HPDE6-E6E7 (cell line): ENCODE results near the gene TSPAN18.
A peak's percentile ranks its signal among the peaks of the same experiment; 100 is the strongest.

Experiments used
- DNase-seq: peaks from one replicate; pipeline ENCODE4 v3.0.0; 2011; ENCODE audit warnings: missing footprints; ENCODE audit errors: extremely low spot score

TSPAN18 gene

DNA sequence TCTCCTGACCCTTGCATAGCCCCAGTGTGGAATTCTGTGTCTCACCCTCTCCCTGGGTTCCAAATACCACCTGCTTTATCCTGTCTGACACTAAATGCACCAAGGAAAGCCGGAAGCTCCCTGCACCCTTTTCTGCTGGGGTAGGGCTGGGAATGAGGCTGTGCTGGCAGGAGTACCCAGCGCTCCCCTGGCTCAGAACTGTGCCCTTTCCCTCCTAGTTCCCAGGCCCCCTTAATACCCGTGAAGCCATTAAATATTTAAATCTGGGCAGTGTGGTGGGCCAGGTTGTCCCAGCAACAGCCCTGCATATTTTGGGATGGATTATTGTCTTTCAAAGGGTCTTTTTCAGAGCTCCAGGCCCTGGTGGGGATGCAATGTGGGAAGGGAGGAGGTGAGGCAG is 160.9 kb downstream of the TSPAN18 start:
- DNase-seq, result no peak

DNA sequence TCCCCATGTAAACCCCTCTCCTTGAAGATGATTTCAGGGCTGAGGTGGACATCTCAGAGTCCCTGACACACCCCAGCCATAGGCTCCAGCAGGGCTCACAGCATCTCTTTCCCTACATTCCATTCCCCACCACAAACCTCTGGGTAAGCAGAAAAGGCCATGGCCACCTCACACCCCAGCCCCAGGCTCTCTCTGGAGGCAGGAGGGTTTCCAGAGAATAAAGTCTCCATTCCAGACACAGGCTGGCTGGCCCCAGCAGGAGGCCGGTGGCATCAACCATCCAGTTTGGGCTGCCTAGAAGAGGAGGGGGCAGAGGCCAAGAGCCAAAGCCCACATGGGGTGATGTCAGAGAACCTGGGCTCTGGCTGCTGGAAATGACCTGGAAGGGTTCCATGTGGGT is 162.5 kb downstream of the TSPAN18 start:
- no peak for DNase-seq

DNA sequence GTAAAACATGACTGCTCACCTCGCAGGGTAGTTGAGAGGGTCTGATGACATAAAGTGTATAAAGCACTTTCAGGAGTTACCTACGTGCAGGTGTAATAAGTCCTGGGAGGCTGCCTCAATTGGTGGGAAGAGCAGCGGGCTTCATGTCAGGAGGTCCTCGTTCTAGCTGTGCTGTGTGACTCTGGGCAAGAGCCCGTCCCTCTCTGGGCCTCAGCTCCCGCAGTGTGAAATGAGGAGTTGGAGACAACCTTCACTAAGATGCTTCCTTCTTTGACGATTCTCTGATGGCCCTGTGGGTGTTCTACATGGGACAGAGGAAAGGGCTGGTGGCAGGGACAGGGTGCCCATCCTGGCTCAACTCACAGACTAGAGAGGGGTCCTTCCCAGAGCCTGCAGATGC is 166.1 kb downstream of the TSPAN18 start:
- no peak for DNase-seq

DNA sequence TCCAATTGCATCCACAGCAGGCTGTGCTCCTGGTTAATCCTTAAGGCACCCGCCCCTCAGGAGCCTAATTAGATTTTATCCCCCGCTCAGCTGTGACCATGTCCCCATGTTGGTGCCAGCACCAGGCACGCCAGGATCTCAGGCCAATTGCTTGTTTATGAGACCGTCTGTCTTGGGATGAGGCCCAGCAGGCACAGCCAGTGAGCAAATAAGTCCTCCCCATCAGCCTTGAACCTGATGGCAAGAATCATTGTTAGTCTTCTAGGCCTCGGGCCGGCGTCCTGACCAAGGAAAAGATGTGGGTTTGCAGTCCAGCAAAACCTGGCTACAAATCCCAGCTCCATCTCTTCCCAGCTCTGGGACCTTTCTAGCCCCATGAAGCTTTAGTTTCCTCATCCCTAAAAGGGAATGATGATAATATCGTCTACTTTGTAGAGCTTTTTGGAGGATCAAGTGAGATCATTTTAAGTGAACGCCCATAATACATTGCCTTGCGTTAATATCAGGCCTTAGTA is 166.6 kb downstream of the TSPAN18 start:
- DNase-seq, result no peak

DNA sequence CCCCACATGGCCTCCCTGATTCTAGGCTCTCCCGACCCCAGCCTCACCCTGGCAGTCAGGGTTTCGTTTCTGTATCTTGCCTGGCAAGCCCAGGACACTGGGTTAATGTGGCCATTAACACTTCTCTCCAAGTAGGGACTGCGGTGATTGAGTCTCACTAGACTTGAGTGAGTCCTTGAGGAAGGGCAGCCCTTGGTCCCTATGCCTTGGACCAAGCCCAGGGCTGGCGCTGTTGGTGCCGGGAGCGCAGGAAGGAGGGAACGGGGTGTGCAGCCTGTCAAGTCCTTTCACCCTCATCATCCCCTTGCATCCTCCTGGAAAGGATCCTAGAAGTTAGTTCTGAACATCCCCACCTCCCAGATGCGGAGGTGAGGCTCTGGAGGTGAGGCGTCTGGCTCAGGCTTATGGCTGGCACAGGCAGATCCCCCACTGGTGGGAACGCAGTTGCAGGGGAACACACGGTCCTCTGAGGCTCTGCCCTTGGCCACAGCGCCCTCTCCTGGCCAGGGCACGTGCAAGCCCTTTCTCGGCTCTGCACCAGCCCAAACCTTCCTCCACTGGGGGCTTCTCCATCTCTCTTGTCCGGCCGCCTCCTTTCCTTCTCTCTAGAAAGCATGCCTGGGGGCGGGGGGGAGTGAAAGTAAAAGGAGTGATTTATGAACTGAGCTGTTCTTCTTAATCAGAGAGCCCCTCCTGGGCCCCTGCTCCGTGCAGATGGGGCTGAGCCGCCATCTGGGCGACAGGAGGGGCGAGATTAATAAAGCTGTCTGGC is 167.3 kb downstream of the TSPAN18 start:
- DNase-seq, result peak; percentile 33

DNA sequence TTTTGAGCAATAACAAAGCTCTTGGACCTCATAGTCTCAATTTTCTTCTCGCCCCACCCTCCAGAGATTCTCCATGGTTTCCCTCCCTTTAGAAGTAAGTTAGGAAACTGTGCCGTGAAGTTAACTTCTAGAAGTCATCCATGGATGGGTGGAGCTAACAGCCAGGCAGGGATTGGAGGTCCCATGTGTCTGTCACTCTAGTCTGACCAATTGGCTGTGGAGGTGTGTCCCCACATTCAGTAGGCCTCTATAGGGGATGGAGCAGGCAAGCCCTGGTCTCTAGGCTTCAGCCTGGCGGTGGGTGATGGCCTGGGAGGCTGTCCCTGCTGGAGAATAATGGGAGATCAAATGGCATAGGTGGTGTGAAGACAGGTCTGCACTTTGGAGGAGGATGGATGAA is 173.2 kb downstream of the TSPAN18 start:
- DNase-seq, result no peak

DNA sequence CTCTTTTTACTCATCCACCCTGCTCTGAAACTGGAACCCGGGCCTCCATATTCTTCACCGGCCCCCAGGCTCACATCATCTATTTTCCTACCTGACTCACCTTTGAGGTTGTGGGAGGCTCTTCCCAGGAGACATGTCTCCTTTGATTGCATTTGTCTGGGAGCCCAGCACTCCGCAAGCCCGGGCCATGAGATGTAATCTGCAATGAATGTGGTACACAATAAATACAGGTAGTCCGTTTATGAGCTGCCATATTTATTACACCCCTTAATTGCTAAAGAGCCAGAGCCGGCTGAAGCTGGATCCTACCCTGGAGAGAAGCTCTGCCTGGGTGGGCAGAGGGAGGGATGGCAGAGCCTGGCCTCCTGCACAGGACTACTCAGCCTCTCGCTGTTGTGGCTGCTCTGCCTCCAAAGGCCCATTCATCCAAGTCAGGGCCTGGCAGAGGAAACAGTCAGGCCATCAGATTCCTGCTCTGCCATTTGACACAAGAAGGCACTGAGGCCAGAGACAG is 174.4 kb downstream of the TSPAN18 start:
- no peak for DNase-seq

DNA sequence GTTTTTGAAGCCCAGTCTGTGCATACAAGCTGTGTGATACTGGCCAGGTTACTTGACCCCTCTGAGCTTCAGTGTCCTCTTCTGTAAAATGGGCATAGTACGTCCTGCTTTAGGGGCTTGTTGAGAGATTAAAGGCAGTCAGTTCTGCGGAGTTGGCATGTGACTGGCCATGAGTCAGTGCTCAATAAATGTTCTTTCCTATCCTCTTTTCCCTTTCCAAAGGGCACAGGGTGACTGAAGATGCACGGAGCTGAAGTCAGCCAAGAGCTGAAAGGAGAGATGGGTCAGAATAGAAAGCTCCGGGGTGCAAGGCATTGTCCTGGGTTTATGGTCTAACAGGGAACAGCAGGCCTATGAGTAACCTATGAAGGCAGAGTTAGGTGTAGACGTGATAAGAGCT is 175.0 kb downstream of the TSPAN18 start:
- DNase-seq, result no peak

DNA sequence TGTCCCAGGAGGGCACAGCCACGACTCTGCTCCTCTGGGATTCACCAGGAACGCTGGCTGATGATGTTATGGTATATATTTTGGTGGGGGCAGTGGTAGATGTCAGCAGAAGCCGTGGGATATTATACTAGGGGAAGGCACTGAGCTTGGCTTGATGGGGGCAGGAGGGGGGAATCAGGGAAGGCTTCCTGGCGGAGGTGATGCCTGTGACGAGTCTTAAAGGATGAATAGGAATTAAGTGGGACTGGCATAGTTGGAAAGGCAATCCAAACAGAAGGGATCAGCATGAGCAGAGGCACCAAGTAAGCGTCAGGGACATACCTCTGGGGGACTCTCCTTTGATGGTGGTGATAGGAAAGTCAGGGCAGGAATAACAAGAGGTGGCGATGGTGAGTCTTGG is 176.3 kb downstream of the TSPAN18 start:
- DNase-seq, result no peak

DNA sequence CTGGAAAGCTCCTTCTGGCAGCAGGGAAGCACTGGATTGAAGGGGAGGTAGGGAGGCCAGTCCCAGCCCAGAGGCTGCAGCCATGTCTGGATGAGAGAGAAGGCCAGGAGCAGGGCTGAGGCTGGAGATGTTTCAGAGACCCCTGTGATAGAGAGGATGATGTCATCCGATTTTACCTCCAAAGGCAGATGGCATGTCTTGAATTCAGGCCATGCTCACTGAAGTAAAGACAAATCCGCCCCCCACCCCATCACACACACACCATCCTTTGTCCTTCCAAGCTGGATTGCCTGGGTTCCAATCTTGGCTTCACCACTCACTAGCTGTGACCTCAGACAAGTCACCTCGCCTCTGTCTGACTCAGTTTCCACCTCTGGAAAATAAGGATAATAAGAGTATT is 176.8 kb downstream of the TSPAN18 start:
- no peak for DNase-seq

DNA sequence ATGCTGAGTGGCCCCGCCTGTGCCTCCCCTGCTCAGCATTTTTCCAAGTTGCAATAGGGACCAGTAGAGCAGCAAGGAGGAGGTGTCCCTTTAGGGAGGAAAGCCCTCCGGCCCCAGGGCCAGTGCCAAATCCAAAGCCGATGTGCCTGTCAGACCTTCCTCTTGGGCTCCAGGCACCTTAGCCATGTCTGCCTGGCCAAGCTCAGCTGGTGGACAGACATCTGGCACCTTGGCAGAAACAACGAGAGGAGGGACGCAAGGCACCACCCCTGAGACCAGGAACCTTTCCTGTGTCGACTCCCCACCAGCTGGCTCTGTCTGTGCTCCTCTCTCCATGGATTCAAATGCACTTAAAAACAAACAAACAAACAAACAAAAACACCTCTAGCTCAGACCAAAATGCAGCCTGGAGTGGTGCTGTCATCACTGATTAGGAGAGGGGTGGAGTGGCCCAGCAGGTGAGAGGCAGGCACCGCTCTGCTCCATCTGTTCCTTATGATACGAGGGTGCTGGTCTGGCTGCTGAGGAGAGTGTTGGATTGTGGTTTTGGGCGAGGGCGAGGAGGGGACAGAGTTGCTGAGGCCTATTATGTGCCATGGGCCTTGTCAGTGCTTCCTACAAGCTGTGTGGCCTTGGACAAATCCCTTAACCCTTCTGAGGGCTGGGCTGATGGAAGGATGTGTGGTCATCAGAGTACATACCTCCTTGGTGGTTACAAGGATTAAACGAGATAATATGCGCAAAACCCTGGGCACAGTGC is 177.7 kb downstream of the TSPAN18 start:
- DNase-seq, result no peak

DNA sequence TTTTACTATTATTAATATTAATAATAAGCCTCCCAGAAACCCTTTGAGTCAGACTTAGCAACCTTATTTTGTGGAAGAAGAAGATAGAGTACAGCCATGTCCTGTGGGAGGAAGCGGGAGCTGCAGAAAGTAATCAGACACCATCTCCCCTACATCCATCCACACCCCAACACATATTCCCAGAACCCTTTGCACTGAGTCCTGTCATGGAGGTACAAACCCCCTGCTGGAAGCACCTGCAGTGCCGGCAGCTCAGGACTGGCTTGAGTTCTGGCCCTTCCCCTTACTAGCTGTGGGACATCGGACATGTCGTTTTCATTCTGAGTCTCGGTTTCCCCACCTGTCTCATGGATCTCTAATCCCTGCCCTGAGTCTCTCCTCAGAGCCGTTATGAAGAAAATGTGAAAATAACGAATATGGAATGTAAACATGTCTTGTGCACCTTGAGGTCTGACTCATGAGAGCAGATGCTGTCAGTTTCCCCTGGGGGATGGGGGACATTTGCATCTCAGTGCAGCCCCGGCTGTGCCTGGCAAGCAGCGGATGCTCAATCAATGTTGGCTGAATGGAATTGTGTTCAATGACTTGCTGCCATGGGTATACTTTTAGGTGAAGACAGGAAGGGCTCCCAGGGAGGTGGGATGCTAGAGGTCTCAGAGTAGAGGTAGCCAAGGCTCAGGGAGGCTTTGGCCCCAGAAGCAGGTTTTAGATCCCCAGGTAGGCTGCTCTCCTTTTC is 178.5 kb downstream of the TSPAN18 start:
- no peak for DNase-seq

DNA sequence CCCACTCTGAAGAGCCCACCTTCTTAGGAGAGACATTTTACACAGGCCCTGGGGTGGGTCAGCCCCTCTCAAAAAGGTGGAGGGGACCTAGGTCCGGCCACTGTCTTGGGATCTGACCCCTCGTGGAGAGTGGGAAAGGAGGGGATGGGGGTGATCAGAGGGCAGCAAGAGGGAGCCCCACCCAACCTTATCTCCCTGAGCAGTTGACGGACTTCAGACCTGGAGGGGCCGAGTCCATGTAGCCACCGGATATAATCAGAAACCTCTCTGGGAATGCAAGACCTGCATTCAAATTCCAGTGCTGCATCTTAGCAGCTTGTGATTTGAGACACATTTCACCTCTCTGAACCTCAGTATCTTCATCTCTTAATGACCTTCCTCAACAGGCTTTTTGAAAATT is 179.9 kb downstream of the TSPAN18 start:
- no peak for DNase-seq

DNA sequence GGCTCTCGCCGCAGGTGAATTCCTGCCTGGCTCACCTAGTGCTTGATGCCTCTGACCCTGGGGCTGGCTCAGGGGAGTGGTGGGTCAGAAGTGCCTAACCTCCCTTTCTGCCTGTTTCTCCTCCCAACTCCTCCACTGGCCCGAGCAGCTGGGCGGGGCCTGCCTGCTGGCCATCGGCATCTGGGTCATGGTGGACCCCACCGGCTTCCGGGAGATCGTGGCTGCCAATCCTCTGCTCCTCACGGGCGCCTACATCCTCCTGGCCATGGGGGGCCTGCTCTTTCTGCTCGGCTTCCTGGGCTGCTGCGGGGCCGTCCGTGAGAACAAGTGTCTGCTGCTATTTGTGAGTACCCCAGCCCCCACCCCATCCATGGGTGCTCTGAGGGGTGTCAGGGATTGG is 182.8 kb downstream of the TSPAN18 start:
- no peak for DNase-seq

DNA sequence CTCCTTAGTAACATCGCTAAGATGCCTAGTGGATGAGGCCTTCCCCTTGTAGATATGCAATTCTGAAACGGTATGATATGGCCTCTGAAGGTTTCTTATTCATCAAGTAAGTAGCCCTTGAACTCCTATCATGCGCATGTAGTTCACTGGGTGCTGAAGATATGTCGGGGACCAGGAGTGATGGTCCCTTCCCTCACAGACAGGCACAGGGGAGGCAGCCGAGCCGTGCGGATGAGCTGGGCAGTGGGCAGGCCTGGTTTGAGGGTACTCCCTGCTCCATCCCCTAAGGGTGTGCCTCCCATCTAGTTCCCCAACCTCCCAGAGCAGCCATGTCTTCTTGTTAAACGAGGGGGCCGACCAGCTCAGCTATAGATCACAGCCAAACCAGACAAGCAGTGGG is 183.8 kb downstream of the TSPAN18 start:
- no peak for DNase-seq

DNA sequence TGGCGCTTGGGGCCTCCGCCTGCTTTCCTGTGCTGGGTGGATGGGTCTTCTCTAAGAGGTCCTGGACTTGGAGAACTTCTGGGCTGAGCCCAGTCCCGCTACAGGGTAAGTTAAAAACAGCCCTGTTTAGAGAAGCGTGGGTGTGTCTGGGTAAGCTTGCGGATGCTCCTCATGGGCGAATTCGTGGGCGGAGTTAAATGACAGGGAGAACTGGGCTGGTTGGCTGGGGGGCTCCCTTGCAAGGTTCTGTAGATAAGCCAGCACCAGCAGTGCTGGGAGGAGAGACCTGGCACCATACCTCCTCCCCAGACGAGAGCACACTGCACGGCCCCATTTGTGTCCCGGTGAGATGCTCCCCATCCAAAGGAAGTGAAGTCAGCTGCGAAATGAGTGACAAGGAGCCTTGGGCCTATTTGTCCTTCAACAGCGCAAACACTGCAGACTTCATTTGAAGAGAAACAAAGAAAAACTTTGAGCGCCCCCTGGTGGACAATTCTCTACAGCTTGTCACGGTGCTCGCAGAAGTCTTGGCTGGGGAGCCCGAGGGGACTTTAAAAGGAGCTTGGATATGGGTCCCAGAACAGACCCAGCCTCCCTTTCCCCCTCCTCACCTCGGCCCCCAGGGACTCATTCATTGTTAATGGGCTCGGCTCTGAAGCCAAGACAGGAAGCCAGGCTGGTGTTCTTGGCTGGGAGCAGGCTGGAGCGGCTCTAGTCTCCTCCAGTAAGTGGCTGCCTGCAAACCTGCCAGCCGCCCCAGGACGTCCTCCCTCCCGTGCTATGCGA is 184.5 kb downstream of the TSPAN18 start:
- peak; percentile 68 for DNase-seq

DNA sequence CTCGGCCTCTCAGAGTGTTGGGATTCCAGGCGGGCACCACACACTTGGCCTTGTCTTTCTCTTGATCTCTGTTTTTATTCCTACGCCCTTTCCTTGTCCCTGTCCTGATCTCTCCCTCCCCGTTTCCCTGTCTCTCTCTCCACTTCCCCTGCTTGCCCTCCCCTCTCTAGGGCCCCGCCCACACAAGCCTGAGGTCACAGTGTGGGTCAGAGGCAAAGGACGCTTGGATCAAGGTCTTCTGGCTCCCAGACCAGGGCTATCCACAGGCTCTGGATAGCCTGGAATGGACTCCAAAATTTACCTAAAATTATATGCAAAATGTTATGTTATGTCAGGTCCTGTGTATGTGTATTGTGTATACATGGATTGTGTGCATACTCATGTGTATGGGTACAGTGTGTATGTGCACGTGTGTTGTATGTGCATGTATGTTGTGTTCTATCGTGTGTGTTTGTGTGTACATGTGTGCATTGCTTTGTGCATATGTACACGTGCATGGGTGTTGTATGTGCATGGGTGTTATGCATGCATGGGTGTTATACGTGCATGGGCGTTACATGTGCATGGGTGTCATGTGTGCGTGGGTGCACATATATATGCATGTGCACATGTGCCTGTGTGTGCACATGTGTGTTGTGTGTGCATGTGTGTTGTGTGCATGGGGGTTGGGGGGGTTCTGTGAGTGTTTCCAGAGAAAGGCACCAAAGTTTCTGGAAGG is 185.7 kb downstream of the TSPAN18 start:
- no peak for DNase-seq

DNA sequence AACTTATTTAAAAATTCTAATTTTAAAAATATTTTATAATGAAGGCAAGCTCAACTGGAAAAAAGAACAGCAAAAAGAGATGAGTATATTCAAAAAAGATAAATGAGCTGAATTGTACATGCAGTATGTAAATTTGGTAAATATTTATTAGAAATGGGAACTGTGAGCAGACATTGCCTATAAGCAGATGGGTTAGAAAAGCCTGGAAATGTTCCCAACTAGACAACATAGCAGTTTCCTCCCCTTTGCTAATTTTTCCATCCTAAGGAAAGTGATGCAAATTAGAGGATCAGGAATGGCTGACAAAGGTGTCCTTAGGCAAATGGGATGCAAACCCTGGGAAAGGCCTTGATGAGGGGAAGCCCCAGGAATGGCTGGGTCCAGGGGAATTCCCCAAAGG is 186.7 kb downstream of the TSPAN18 start:
- no peak for DNase-seq

DNA sequence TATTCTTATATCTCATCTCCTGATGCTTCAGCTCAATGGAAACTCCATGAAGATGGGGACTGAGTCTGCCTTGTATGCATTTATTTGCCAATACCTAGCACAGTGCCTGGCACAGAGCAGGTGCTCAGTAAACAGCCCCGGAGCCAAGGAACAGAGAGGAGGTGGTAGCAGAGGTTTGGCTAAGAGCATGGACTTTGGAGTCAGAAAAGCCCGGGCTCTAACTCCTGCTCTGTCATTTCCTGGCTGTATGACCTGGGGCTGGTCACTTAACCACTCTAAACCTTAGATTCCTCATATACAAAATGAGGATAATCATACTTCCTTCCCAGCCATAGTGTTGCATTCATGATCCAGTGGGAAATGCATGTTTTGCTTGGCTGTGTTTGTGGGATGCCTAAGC is 187.3 kb downstream of the TSPAN18 start:
- DNase-seq, result no peak

DNA sequence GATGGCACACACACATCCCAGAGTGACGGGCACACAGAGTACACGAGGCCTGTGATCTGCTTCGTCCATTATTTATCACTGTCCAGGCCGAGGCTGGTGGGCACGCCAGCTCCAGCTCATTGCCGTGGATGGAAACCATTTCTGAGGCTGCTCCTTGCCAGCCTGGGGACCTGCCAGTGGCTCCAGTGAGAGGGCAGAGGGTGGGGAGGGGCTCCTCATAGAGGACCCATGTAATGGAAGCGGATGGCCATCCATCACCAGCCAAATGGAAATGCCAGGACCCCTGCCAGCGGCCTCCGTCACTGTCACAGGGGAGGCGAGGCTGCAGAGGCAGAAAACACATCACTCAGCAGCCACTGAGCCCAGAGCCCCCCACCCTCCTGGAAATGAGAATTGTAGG is 188.2 kb downstream of the TSPAN18 start:
- no peak for DNase-seq

DNA sequence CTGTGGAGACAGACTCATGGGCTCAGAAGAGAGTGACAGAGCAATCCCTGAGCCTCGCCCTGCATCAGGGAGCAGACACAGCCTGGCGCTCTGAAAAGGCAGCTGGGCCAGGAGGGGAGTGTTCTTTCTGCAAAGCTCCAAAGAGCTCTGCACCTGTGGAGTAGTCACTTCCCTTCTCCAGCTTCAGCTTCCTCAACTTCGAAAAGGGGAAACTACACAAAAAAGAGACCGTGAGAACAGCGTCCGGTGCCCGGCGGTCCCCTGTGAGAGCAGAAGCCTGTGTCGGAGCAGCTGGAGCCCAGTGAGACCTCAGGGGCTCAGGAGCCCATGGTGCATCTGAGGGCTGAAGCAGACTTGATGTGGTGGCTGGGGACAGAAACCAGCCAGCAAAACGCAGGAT is 188.9 kb downstream of the TSPAN18 start:
- no peak for DNase-seq
